Activated T-helper 1 cell treated with anti-CD3 and anti-CD28 coated beads, Interleukin-12 subunit alpha, Interleukin-12 subunit beta, Interleukin-2, Interleukin-4 antibody, amounts not matched to agents 30 ng/mL and 10 ng/mL and 1 ng/mL, durations not matched to agents 14 hours and 24 hours and 36 hours (primary cell): Measurements from ENCODE around the gene DYNLT2B. TPM values are rescaled to one million over a fixed set of nuclear protein-coding genes. Genes with fewer than 3 reads are reported as not detected.
A peak's percentile ranks its signal among the peaks of the same experiment; 100 is the strongest.

Experiments
- DNase-seq: peaks from one replicate; pipeline ENCODE4 v3.0.0; 2021; ENCODE audit warnings: low spot score
- H3K27ac Mint-ChIP-seq: one replicate; pipeline ENCODE4 v1.8.0; 2021; ENCODE audit warnings: mild to moderate bottlenecking, mixed read lengths
- H3K27me3 Mint-ChIP-seq: one replicate; pipeline ENCODE4 v1.8.0; 2022; ENCODE audit warnings: mild to moderate bottlenecking, moderate library complexity, mixed read lengths; ENCODE audit not compliant: insufficient read depth
- H3K36me3 Mint-ChIP-seq: one replicate; pipeline ENCODE4 v1.8.0; 2021; ENCODE audit warnings: low read depth, mixed read lengths
- H3K4me1 Mint-ChIP-seq: one replicate; pipeline ENCODE4 v1.8.0; 2021; ENCODE audit warnings: low read depth, mixed read lengths
- H3K4me3 Mint-ChIP-seq: one replicate; pipeline ENCODE4 v1.8.0; 2021; ENCODE audit warnings: mild to moderate bottlenecking, moderate library complexity, mixed read lengths
- H3K9me3 Mint-ChIP-seq: one replicate; pipeline ENCODE4 v1.8.0; 2021; ENCODE audit warnings: mixed read lengths
- intact Hi-C: fragments of 100-400 bp; cut with micrococcal nuclease; formaldehyde crosslinking; loops from one replicate; pipeline ENCODE4 v1.15.1; 2024
- total RNA-seq: library from RNA; stranded (reverse); gene quantifications from 2 replicates; pipeline ENCODE4 v1.2.3, GENCODE V29; 2022

The DYNLT2B gene
- total RNA-seq, 1 donor from 2014 or later = 11.6 TPM

DNA sequence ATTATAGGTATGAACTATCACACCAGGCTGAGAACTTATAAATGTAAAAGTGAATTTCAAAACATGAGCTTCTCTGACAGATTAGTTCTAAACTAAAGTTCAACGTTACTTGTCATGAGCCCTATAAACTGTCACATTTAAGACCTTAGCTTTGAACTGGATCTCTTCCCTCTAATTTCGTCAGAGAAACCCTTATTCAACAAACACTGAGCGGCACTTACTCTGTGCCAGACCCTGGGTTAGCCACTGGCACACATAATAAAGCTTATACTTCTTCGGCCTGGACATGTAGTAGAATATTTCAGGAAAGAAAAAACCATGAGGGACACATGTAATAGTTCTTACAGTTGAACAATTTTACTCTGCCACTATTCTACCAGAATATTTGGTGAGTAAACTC lies 36.1 kb downstream of the DYNLT2B start:
- Mint-ChIP-seq H3K36me3 (peaks cover 25% of the 10 kb centered on the region), H3K9me3 (no peaks in the 10 kb centered on the region), H3K27me3 (no peaks in the 10 kb centered on the region), H3K4me1 (peaks cover 82% of the 10 kb centered on the region), H3K27ac (peak overlapping the region; percentile 8), H3K4me3 (no peak overlapping the region)
- intact Hi-C loops = no loop called here
- DNase-seq = no peak

DNA sequence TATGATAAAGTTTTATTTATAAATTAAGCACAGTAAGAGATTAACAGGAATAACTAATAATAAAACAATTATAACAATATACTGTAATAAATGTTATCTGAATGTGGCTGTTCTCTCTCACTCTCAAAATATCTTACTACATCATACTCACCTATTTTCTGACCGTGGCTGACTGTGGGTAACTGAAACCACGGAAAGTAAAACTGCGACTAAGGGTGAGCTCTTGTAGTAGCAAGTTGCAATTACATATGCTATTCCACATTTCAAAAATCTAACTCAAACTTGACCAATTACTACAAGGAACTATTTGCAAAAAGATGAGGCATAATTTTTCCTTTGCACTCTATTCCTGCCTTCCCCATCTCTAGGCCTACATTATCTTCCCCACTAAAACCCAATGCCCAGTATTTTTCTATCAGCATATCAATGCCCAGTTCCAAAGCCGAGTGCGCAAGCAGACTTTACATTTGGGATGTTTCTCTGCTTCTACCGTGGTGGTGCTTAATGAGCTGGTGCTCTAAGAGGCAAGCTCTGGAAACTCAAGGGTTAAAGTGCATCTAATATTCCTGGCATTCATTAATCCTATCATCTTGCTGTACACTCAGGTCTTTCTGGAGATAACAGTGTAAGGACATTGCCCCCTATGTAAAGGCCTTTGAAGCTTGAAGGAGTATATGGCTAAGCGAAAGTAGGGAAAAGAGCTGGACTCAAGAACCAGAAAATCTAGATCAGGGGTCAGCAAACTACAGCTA lies 37.2 kb downstream of the DYNLT2B start:
- H3K4me1 Mint-ChIP-seq = peaks cover 73% of the 10 kb centered on the region
- H3K4me3 Mint-ChIP-seq = peak overlapping the region; percentile 48
- intact Hi-C loops = no loop called here
- H3K27ac Mint-ChIP-seq = peak overlapping the region; percentile 79
- peaks cover 24% of the 10 kb centered on the region for H3K36me3 Mint-ChIP-seq
- H3K9me3 Mint-ChIP-seq = no peaks in the 10 kb centered on the region
- DNase-seq = peak; percentile 37
- no peaks in the 10 kb centered on the region for H3K27me3 Mint-ChIP-seq

DNA sequence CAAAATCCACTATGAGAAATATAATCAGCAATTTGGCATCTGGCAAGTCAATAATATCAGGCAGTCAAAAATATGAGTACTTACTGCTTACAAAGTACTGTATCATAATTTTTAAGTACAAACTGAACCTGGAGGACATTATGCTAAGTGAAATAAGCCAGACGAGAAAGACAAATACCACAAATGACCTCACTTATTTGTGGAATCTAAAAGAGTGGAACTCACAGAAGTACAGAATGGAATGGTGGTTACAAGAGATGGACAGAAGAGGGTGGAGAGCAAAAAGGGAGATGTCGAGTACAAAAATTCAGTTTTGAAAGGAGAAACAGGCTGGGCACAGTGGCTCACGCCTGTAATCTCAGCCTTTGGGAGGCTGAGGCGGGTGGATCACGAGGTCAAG lies 42.9 kb downstream of the DYNLT2B start:
- intact Hi-C loops = loop anchor here (10.0 kb wide), 1 partner anchor 370 kb away; the partner anchor contains the start of gene TNK2
- H3K36me3 Mint-ChIP-seq = peaks cover 39% of the 10 kb centered on the region
- no peaks in the 10 kb centered on the region for H3K9me3 Mint-ChIP-seq
- DNase-seq = no peak
- H3K27ac Mint-ChIP-seq = peak overlapping the region; percentile 98
- peak overlapping the region; percentile 79 for H3K4me3 Mint-ChIP-seq
- H3K4me1 Mint-ChIP-seq = peaks cover 62% of the 10 kb centered on the region
- H3K27me3 Mint-ChIP-seq = no peaks in the 10 kb centered on the region

DNA sequence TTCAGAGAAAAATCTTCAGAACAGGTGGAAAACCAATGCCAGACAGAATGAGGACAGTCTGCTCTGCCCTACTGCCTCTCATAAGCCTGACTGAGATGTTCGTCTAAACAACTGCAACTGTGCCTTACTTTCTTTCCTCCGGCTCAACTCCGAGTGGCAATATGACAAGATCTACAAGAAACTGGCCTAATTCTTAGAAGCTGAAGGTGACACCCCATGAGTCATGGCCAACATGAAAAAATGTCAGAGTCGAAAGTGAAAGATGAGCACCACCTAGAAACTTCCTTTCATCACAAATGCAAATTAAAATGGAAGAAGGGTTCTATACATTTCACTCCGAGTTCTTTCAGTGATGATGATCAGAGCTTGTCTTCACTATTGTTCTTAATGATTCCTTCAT lies 43.5 kb downstream of the DYNLT2B start:
- Mint-ChIP-seq H3K4me1 (peaks cover 60% of the 10 kb centered on the region), H3K9me3 (no peaks in the 10 kb centered on the region), H3K4me3 (peak overlapping the region; percentile 79), H3K27ac (peak overlapping the region; percentile 98), H3K36me3 (peaks cover 42% of the 10 kb centered on the region), H3K27me3 (no peaks in the 10 kb centered on the region)
- intact Hi-C loops = loop anchor here (1.0 to 10.0 kb wide), 8 partner anchors 13 to 370 kb away; partner anchors contain the start of genes DYNLT2B, PCYT1A, TFRC and TNK2
- peak; percentile 78 for DNase-seq

DNA sequence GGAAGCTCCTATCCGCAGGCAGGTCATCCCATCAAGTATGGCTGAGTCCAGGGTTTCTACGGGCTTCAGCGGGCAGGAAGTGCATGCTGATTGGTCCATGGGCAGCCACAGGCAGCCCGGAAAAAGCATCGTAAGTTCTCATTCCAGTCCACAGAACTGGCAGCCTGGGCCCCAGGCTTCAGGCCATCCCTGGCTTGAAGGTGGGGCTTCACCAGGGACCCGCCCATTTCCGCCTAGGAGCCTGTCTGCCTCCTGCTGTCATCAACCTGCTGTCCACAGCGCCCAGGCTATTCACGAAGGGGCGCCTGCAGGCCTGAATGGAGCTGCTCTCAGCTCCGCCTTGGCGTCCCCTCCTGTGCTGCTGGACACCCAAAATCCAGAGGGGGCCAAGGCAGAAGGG lies 44.4 kb downstream of the DYNLT2B start:
- H3K4me1 Mint-ChIP-seq = peaks cover 61% of the 10 kb centered on the region
- intact Hi-C loops = loop anchor here (1.0 to 10.0 kb wide), 8 partner anchors 14 to 369 kb away; partner anchors contain the start of genes DYNLT2B, PCYT1A, TFRC and TNK2

DNA sequence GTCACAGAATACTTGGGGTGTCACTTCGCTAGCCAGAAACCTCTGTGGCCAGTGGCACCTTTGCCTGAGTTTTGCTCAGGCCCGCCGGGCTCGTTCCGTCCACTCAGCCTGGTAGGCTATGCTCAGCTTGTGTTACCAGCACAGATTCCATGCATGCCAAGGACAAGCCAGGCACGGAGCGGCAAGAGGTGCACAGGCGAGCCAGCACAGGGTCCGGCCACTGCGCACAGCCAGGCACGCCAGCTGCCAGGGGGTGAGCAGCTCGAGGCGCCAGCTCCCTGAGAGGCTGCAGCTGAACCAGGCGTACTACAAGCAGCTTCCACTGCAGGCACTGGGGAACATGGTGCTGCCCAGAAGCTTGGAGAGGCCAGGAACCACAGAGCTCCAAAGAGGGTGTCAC lies 45.2 kb downstream of the DYNLT2B start:
- Mint-ChIP-seq H3K4me3 (peak overlapping the region; percentile 54), H3K4me1 (peaks cover 59% of the 10 kb centered on the region), H3K36me3 (peaks cover 37% of the 10 kb centered on the region), H3K27me3 (no peaks in the 10 kb centered on the region), H3K9me3 (no peaks in the 10 kb centered on the region), H3K27ac (peak overlapping the region; percentile 98)
- intact Hi-C loops = loop anchor here (10.0 kb wide), 1 partner anchor 368 kb away; the partner anchor contains the start of gene TNK2
- no peak for DNase-seq

More for the DNA sequence above, 44.4 kb downstream of the DYNLT2B start:
- H3K27ac Mint-ChIP-seq = peak overlapping the region; percentile 98
- no peaks in the 10 kb centered on the region for H3K9me3 Mint-ChIP-seq
- no peaks in the 10 kb centered on the region for H3K27me3 Mint-ChIP-seq
- peaks cover 44% of the 10 kb centered on the region for H3K36me3 Mint-ChIP-seq
- no peak for DNase-seq
- peak overlapping the region; percentile 22 for H3K4me3 Mint-ChIP-seq

DNA sequence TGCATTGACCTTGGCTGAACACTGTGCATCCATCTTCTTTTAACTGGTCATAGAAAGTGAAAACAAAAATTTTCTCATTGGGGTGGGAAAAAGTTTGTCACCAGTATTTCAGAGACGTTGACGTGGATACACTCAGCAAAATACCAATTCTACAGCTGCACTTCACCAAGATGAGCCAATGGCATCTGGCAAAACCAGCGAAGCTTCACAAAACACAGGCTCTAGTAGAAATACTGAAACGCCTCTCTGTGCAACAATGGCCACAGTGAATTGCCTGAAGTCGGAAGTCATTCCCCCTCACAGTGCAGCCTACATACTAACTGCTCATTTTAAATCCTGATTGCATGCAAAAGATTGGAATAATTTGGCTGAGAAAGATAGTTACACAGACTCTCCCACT lies 47.5 kb downstream of the DYNLT2B start:
- Mint-ChIP-seq H3K36me3 (peaks cover 33% of the 10 kb centered on the region), H3K4me1 (peaks cover 53% of the 10 kb centered on the region), H3K27ac (peak overlapping the region; percentile 55), H3K4me3 (no peak overlapping the region), H3K9me3 (no peaks in the 10 kb centered on the region), H3K27me3 (no peaks in the 10 kb centered on the region)
- no peak for DNase-seq
- intact Hi-C loops = loop anchor here (10.0 kb wide), 1 partner anchor 366 kb away; the partner anchor contains the start of gene TNK2

DNA sequence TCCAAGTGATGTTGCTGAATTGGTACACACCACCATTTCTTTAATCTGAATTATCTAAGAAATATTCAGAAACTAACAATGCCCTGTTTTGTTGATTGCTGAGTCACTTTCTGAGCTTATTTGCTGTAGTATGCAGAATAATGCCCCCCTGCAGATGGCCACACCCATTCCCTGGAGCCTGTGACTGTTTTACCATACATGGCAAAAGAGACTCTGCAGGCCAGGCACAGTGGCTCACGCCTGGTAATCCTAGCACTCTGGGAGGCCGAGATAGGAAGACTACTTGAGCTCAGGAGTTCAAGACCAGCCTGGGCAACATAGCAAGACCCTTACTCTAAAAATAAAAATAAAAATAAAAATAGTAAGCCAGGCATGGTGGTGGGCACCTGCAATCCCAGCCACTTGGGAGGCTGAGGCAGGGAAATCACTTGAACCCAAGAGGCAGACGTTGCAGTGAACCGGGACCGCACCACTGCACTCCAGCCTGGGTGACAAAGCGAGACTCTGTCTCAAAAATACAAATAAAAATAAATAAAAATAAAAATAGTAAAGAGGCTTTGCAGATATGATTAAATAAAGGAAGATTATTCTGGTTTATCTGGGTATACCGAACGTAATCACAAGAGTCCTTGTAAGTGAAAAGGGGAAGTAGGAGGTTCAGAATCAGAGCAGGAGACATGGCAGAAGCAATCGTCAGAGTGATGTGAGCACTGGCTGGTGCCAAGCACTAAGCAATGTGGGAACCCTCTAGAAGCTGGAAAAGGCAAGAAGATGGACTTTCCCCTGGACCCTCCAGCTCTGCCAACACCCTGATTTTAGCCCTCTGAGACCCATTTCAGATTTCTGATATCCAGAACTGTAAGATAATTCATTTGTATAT lies 49.5 kb downstream of the DYNLT2B start:
- H3K36me3 Mint-ChIP-seq = peaks cover 36% of the 10 kb centered on the region
- intact Hi-C loops = no loop called here

DNA sequence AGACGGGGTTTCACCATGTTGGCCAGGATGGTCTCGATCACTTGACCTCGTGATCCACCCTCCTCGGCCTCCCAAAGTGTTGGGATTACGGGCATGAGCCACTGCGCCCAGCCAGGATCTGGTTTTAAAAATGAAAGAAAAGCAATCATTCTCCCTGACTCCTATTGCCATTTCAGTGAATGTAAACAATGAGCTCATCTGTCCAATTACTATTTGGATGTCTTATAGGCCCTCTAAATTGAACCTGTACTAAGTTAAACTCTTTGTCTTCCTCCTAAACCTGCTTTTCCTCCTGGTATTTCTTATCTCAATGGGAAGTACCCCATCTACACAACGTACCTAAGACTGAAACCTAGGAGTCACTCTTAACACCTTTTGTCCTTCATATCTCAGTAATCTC lies 54.2 kb downstream of the DYNLT2B start:
- H3K36me3 Mint-ChIP-seq = peaks cover 25% of the 10 kb centered on the region
- no peak for DNase-seq

More for the DNA sequence above, 49.5 kb downstream of the DYNLT2B start:
- H3K9me3 Mint-ChIP-seq = no peaks in the 10 kb centered on the region
- H3K27me3 Mint-ChIP-seq = no peaks in the 10 kb centered on the region
- peaks cover 42% of the 10 kb centered on the region for H3K4me1 Mint-ChIP-seq
- no peak for DNase-seq
- H3K4me3 Mint-ChIP-seq = no peak overlapping the region
- H3K27ac Mint-ChIP-seq = peak overlapping the region; percentile 61

DNA sequence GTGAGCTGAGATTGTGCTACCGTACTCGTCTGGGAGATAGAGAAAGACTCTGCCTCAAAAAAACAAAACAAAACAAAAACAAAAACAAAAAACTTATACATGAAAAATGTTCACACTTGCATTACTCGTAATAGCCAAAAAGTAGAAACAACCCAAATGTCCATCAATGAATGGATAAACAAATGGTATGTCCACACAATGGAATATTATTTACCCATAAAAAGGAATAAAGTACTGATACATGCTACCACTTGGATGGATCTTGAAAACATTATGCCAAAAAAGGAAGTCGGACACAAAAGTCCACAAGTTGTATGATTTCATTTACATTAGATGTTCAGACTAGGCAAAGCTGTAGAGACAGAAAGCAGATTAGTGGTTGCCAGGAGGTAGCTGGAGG lies 57.3 kb downstream of the DYNLT2B start:
- no peak overlapping the region for H3K4me3 Mint-ChIP-seq
- peaks cover 30% of the 10 kb centered on the region for H3K36me3 Mint-ChIP-seq
- H3K4me1 Mint-ChIP-seq = peaks cover 11% of the 10 kb centered on the region
- no peak for DNase-seq
- H3K27ac Mint-ChIP-seq = no peak overlapping the region
- no peaks in the 10 kb centered on the region for H3K27me3 Mint-ChIP-seq
- peaks cover 4% of the 10 kb centered on the region for H3K9me3 Mint-ChIP-seq
- intact Hi-C loops = no loop called here

More for the DNA sequence above, 54.2 kb downstream of the DYNLT2B start:
- Mint-ChIP-seq H3K27ac (no peak overlapping the region), H3K4me1 (peaks cover 19% of the 10 kb centered on the region), H3K27me3 (no peaks in the 10 kb centered on the region), H3K4me3 (no peak overlapping the region), H3K9me3 (peaks cover 4% of the 10 kb centered on the region)
- intact Hi-C loops = no loop called here

DNA sequence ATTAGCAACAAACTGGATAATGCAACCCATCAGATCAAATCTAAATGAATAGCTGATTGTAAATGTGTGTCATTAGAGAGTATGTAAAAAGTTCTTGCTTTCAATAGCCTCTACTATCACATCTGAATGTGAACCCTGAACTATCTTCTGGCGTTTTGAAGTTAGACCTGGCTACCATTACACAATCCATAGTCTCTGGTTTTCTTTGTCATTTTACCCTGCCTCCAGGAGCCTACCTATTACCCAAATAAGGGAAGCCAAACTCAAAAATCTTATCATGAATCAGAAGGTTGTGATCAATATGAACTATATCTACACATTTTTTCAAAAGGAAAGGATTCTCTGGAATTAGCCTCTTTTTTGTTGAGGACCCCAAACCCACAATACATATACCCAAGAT lies 62.3 kb downstream of the DYNLT2B start:
- Mint-ChIP-seq H3K27ac (peak overlapping the region; percentile 16), H3K4me3 (no peak overlapping the region), H3K9me3 (peaks cover under 1% of the 10 kb centered on the region), H3K36me3 (peaks cover 22% of the 10 kb centered on the region), H3K27me3 (no peaks in the 10 kb centered on the region), H3K4me1 (peaks cover 12% of the 10 kb centered on the region)
- intact Hi-C loops = no loop called here
- DNase-seq = no peak

DNA sequence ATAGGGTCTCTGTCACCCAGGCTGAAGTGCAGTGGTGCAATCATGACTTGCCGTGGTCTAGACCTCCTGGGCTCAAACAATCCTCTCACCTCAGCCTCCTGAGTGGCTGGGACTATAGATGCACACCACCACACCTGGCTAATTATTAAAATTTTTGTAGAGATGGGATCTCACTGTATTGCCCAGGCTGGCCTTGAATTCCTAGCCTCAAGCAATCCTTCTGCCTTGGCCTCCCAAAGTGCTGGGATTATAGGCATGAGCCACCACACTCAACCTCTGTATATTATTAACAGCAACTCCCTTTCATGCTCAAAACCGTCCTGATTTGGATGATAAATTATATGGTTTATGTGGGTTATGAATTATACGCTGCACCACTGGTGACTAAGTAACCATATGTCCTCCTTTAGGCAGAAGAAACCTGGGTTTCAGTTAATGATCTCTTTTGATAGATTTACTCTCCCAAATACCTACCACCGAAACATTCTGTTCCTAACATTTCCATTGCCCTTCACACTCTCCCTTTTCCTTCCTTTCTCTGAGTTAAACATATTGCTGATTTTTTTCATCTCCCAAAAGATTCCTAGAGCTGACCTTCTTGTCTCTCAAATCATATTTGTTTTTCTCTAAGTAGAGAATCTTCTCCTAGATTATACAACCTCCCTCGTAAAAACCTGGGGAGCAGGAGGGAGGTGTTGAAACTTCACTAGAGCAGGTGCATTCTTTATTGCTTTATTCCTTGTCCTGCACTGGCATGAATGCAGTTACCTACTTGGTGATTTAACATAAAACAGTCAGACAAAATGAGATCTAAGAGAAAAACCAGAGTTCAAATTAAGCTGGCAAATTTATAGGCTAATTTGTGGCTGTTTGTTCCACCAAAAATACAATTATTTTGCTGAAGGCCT lies 63.4 kb downstream of the DYNLT2B start:
- Mint-ChIP-seq H3K4me3 (no peak overlapping the region), H3K27ac (peak overlapping the region; percentile 6), H3K9me3 (no peaks in the 10 kb centered on the region), H3K36me3 (peaks cover 21% of the 10 kb centered on the region), H3K27me3 (no peaks in the 10 kb centered on the region), H3K4me1 (peaks cover 12% of the 10 kb centered on the region)
- intact Hi-C loops = no loop called here
- DNase-seq = no peak
